Dendritic cell treated with granulocyte-macrophage colony-stimulating factor and Interleukin-4, amounts not matched to agents 40 ng/mL and 50 ng/mL, for 4 days (primary cell): Measurements from ENCODE around the gene SLC2A9.

ENCODE experiments used
- H3K27ac Mint-ChIP-seq: one replicate; pipeline ENCODE4 v1.8.0; 2022; ENCODE audit warnings: mild to moderate bottlenecking, mixed read lengths
- H3K27me3 Mint-ChIP-seq: one replicate; pipeline ENCODE4 v1.8.0; 2022; ENCODE audit warnings: mild to moderate bottlenecking, mixed read lengths
- H3K36me3 Mint-ChIP-seq: one replicate; pipeline ENCODE4 v1.8.0; 2022; ENCODE audit warnings: low read depth, mixed read lengths
- H3K4me1 Mint-ChIP-seq: one replicate; pipeline ENCODE4 v1.8.0; 2022; ENCODE audit warnings: low read depth, mixed read lengths
- H3K4me3 Mint-ChIP-seq: one replicate; pipeline ENCODE4 v1.8.0; 2022; ENCODE audit warnings: mild to moderate bottlenecking, moderate library complexity, mixed read lengths
- H3K9me3 Mint-ChIP-seq: one replicate; pipeline ENCODE4 v1.8.0; 2022; ENCODE audit warnings: mixed read lengths
- intact Hi-C: fragments of 100-400 bp; cut with micrococcal nuclease; formaldehyde crosslinking; loops from one replicate; pipeline ENCODE4 v1.15.0; 2022

SLC2A9 gene

DNA sequence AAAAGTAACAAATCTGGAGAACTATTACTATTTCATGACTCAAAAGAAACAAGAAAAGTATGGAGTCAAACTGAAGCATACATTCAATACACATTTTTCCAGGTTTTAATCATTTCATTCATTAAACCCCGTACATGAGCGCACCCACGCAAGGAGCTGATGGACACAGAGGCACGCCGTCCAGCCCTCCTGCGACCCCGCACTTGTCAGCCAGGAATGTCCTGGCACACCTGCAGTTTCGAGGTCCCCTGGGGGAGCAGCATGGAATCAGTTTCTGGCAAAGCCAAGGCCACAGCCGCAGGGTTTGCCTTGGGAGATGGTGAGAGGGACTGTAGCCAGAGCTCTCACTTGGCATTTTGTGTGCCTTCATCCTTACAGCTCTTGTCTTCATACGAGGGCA lies 12.8 kb upstream of the SLC2A9 start:
- H3K36me3 Mint-ChIP-seq: no peaks in the 10 kb centered on the region
- no peaks in the 10 kb centered on the region for H3K9me3 Mint-ChIP-seq
- no peaks in the 10 kb centered on the region for H3K27me3 Mint-ChIP-seq
- intact Hi-C loops: no loop called here
- peak overlapping the region; percentile 75 for H3K27ac Mint-ChIP-seq
- no peak overlapping the region for H3K4me3 Mint-ChIP-seq
- peaks cover 35% of the 10 kb centered on the region for H3K4me1 Mint-ChIP-seq

GRCh38 chr4:10033191-10033881 lies 12.0 kb upstream of the SLC2A9 start:
- Mint-ChIP-seq H3K4me3 (peak overlapping the region; percentile 48), H3K27me3 (peaks cover 3% of the 10 kb centered on the region), H3K36me3 (no peaks in the 10 kb centered on the region), H3K9me3 (no peaks in the 10 kb centered on the region), H3K27ac (peak overlapping the region; percentile 75), H3K4me1 (peaks cover 41% of the 10 kb centered on the region)
- intact Hi-C loops: no loop called here

- Mint-ChIP-seq H3K36me3 (no peaks in the 10 kb centered on the region), H3K4me3 (peak overlapping the region; percentile 48), H3K27ac (peak overlapping the region; percentile 75), H3K4me1 (peaks cover 41% of the 10 kb centered on the region), H3K27me3 (peaks cover 3% of the 10 kb centered on the region), H3K9me3 (no peaks in the 10 kb centered on the region)
- intact Hi-C loops: no loop called here
Observed at GRCh38 chr4:10032625-10033024, 11.3 kb upstream of the SLC2A9 start.

DNA sequence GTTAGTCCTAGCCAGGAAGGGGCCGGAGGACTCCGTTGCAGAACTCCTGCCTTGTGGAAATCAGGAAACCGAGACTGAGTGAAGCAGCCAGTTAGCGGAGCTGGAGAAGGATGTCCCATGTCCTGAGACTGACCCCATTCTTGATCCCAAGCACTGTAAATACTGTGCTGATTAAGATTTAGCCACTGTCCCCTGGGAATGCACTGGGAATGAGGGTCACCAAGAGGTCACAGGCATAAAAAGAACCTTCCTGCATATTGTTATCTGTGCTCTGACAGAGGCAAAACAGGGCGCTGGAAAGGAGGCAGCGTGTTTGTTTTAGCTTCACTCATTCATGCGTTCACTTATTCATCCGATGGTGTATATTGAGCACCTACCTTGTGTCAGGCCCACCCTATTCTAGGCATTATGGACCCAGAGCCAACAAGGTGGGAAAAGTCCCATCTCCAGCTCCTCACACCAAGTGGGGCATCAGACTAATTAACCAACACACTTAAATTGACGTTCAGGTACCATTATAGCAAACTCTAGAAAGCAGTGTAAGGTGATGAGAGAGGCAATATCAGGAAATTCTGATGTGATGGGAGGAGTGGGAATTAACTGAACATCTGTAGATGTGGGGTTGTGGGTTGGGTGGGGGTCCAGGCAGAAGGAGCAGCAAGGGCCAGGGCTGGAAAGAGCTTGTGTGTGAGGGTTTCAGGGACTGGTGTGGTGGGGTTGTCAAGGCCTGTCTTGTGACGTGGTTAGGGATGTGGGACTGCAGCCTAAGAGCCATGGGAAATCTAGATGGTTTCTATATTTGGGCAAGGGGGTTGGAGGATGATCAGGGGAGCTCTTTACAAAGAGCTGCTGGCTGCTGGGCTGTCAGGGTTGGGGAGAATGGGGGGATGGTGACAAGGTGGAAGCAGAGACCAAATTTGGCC lies 10.6 kb upstream of the SLC2A9 start:
- intact Hi-C loops: no loop called here
- peaks cover 35% of the 10 kb centered on the region for H3K4me1 Mint-ChIP-seq
- H3K36me3 Mint-ChIP-seq: no peaks in the 10 kb centered on the region
- H3K9me3 Mint-ChIP-seq: no peaks in the 10 kb centered on the region
- peak overlapping the region; percentile 75 for H3K27ac Mint-ChIP-seq
- peaks cover 3% of the 10 kb centered on the region for H3K27me3 Mint-ChIP-seq
- no peak overlapping the region for H3K4me3 Mint-ChIP-seq

DNA sequence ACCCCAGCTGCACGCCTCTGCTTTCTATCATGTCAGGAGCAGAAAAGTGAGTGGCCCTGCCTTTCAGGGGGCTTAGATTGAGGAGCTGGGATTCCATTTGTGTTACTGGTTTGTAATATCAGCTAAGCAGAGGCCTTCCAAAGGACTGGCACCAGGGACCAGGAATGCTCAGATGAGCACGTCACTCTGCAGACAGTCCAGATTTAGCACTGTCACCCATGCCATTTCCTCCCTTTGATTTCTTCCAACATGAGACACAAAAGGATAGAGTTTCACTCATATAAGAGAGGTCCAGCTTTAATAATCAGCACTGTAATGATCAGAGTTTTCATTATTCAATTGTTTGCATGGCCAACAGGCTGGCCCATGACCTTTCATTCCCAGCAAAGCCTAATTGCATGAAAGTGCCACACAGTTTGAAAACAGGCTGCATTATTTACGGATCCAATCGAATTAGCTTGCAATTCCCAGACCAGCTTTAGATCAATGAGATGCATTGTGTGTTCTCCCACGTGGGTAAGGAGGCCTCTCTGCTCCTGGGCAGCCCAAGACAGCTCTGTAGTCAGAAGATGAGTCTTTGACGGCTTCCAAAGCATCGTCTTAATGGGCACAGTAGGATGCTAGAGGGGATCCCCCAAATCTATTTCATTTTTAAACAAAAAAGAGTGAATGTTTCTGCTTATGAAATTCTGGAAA lies 9.8 kb upstream of the SLC2A9 start:
- Mint-ChIP-seq H3K27me3 (peaks cover 3% of the 10 kb centered on the region), H3K27ac (no peak overlapping the region), H3K4me3 (no peak overlapping the region), H3K9me3 (no peaks in the 10 kb centered on the region), H3K4me1 (peaks cover 35% of the 10 kb centered on the region), H3K36me3 (no peaks in the 10 kb centered on the region)
- intact Hi-C loops: no loop called here

GRCh38 chr4:10029403-10029802 lies 8.1 kb upstream of the SLC2A9 start:
- no peak overlapping the region for H3K4me3 Mint-ChIP-seq
- H3K27ac Mint-ChIP-seq: no peak overlapping the region
- intact Hi-C loops: no loop called here
- H3K9me3 Mint-ChIP-seq: no peaks in the 10 kb centered on the region
- peaks cover 3% of the 10 kb centered on the region for H3K27me3 Mint-ChIP-seq
- peaks cover 47% of the 10 kb centered on the region for H3K4me1 Mint-ChIP-seq
- H3K36me3 Mint-ChIP-seq: no peaks in the 10 kb centered on the region

DNA sequence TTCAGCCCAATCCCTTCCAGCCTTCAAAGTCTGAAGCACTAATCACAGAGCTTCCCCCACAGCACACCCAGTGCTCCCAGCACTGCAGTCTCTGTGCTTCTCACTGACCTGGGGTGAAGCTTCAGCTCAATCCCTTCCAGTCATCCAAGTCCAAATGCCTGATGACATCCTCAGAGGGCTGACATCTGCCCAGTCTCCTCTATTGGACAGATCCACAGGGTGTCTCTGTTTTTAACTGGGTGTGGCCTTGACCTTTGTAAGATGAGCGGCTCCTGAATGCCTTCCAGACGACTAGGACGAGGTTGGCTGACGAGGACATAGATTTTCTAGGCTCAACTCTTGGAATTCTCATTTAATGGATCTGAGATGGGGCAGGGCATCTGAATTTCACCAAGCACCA lies 7.6 kb upstream of the SLC2A9 start:
- no peaks in the 10 kb centered on the region for H3K9me3 Mint-ChIP-seq
- no peaks in the 10 kb centered on the region for H3K36me3 Mint-ChIP-seq
- H3K4me1 Mint-ChIP-seq: peaks cover 47% of the 10 kb centered on the region
- H3K4me3 Mint-ChIP-seq: no peak overlapping the region
- H3K27me3 Mint-ChIP-seq: peaks cover 3% of the 10 kb centered on the region
- peak overlapping the region; percentile 52 for H3K27ac Mint-ChIP-seq
- intact Hi-C loops: no loop called here

DNA sequence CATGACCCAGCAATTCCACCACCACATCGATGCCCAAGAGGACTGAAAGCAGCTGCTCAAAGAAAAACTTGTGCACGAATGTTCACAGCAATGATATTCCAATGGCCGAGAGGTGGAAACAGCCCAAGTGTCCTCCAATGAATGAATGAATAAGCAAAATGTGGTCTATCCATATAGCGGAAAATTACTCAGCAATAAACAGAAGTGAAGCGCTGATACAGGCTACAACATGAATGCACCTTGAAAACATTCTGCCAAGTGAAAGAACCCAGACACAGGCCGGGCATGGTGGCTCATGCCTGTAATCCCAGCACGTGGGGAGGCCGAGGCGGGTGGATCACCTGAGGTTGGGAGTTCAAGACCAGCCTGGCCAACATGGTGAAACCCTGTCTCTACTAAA lies 5.2 kb upstream of the SLC2A9 start:
- peaks cover 49% of the 10 kb centered on the region for H3K4me1 Mint-ChIP-seq
- H3K4me3 Mint-ChIP-seq: no peak overlapping the region
- no peak overlapping the region for H3K27ac Mint-ChIP-seq
- H3K9me3 Mint-ChIP-seq: no peaks in the 10 kb centered on the region
- intact Hi-C loops: no loop called here
- no peaks in the 10 kb centered on the region for H3K36me3 Mint-ChIP-seq
- peaks cover 3% of the 10 kb centered on the region for H3K27me3 Mint-ChIP-seq

GRCh38 chr4:10025230-10025806 lies 4.0 kb upstream of the SLC2A9 start:
- intact Hi-C loops: loop anchor here (2.0 kb wide), 1 partner anchor 19 kb away; no protein-coding TSS in a partner anchor
- peak overlapping the region; percentile 96 for H3K27ac Mint-ChIP-seq
- peaks cover 60% of the 10 kb centered on the region for H3K4me1 Mint-ChIP-seq
- no peaks in the 10 kb centered on the region for H3K36me3 Mint-ChIP-seq
- peaks cover 3% of the 10 kb centered on the region for H3K27me3 Mint-ChIP-seq
- no peak overlapping the region for H3K4me3 Mint-ChIP-seq
- no peaks in the 10 kb centered on the region for H3K9me3 Mint-ChIP-seq

GRCh38 chr4:10024303-10024702 lies 3.0 kb upstream of the SLC2A9 start:
- Mint-ChIP-seq H3K9me3 (no peaks in the 10 kb centered on the region), H3K4me1 (peaks cover 70% of the 10 kb centered on the region), H3K27me3 (peaks cover 3% of the 10 kb centered on the region), H3K27ac (peak overlapping the region; percentile 96), H3K4me3 (no peak overlapping the region), H3K36me3 (no peaks in the 10 kb centered on the region)
- intact Hi-C loops: loop anchor here (2.0 kb wide), 1 partner anchor 20 kb away; no protein-coding TSS in a partner anchor

- intact Hi-C loops: loop anchor here (2.0 kb wide), 1 partner anchor 21 kb away; no protein-coding TSS in a partner anchor
- Mint-ChIP-seq H3K36me3 (peaks cover 2% of the 10 kb centered on the region), H3K4me1 (peaks cover 73% of the 10 kb centered on the region), H3K27ac (peak overlapping the region; percentile 96), H3K27me3 (peaks cover 2% of the 10 kb centered on the region), H3K4me3 (no peak overlapping the region), H3K9me3 (no peaks in the 10 kb centered on the region)
Observed at GRCh38 chr4:10023806-10024205, 2.5 kb upstream of the SLC2A9 start.

GRCh38 chr4:10023050-10023419 lies 1.7 kb upstream of the SLC2A9 start:
- peaks cover 7% of the 10 kb centered on the region for H3K36me3 Mint-ChIP-seq
- intact Hi-C loops: no loop called here
- no peak overlapping the region for H3K4me3 Mint-ChIP-seq
- no peaks in the 10 kb centered on the region for H3K9me3 Mint-ChIP-seq
- peak overlapping the region; percentile 96 for H3K27ac Mint-ChIP-seq
- H3K4me1 Mint-ChIP-seq: peaks cover 77% of the 10 kb centered on the region
- H3K27me3 Mint-ChIP-seq: no peaks in the 10 kb centered on the region

- H3K27ac Mint-ChIP-seq: peak overlapping the region; percentile 96
- no peaks in the 10 kb centered on the region for H3K9me3 Mint-ChIP-seq
- peaks cover 12% of the 10 kb centered on the region for H3K36me3 Mint-ChIP-seq
- peaks cover 83% of the 10 kb centered on the region for H3K4me1 Mint-ChIP-seq
- no peak overlapping the region for H3K4me3 Mint-ChIP-seq
- no peaks in the 10 kb centered on the region for H3K27me3 Mint-ChIP-seq
- intact Hi-C loops: no loop called here
Observed at GRCh38 chr4:10022346-10023049, 1.2 kb upstream of the SLC2A9 start.
